ENCODE results near the gene CTDSP2. TPM values are rescaled to one million over a fixed set of nuclear protein-coding genes. Genes with fewer than 3 reads are reported as not detected.

CTDSP2 gene
- total RNA-seq, 4 donors from 2014 or later, result 66.0 to 116 (median 83.4) TPM

- peaks cover 0 to 37% of the 10 kb centered on the region in 2 donors for H3K36me3 ChIP-seq
- in situ Hi-C loops (cut with MboI; ENCODE audit: low sequenced_read_pairs in 4 of 4), result no loop called here
- H3K27me3 ChIP-seq, result no peaks in the 10 kb centered on the region
- H3K27ac ChIP-seq, result peak overlapping the region; percentile 40 to 70 (median 50)
- DNase-seq (no peak), ATAC-seq (peak in 1 of 2 donors; percentile 32)
- no peaks in the 10 kb centered on the region for H3K9me3 ChIP-seq
- intact Hi-C loops (cut with DNase I; ENCODE audit: low total_unique reads), result no loop called here
- no peak for TF ChIP-seq POLR2A (IDR thresholded peaks at IDR 0.05)
- TF ChIP-seq CTCF (IDR thresholded peaks at IDR 0.05 in 4 of 5, conservative IDR thresholded peaks at IDR 0.05 in 1 of 5), result no peak
- peaks cover 33 to 37% of the 10 kb centered on the region in 2 donors for H3K4me1 ChIP-seq
- H3K4me3 ChIP-seq, result no peak overlapping the region
Measured at GRCh38 chr12:57816001-57816854, 30.3 kb downstream of the CTDSP2 start.

- Histone ChIP-seq H3K4me3 (no peak overlapping the region), H3K4me1 (peaks cover 33 to 37% of the 10 kb centered on the region in 2 donors), H3K9me3 (no peaks in the 10 kb centered on the region), H3K27ac (peak overlapping the region; percentile 2 to 70 (median 46)), H3K36me3 (peaks cover 0 to 37% of the 10 kb centered on the region in 2 donors), H3K27me3 (no peaks in the 10 kb centered on the region)
- ATAC-seq (peak; percentile 11 to 32), DNase-seq (no peak)
- in situ Hi-C loops (cut with MboI; ENCODE audit: low sequenced_read_pairs in 4 of 4), result no loop called here
- TF ChIP-seq CTCF (IDR thresholded peaks at IDR 0.05 in 4 of 5, conservative IDR thresholded peaks at IDR 0.05 in 1 of 5) (no peak), POLR2A (IDR thresholded peaks at IDR 0.05) (no peak)
- intact Hi-C loops (cut with DNase I; ENCODE audit: low total_unique reads), result no loop called here
Measured at GRCh38 chr12:57815177-57816000, 31.1 kb downstream of the CTDSP2 start.

DNA sequence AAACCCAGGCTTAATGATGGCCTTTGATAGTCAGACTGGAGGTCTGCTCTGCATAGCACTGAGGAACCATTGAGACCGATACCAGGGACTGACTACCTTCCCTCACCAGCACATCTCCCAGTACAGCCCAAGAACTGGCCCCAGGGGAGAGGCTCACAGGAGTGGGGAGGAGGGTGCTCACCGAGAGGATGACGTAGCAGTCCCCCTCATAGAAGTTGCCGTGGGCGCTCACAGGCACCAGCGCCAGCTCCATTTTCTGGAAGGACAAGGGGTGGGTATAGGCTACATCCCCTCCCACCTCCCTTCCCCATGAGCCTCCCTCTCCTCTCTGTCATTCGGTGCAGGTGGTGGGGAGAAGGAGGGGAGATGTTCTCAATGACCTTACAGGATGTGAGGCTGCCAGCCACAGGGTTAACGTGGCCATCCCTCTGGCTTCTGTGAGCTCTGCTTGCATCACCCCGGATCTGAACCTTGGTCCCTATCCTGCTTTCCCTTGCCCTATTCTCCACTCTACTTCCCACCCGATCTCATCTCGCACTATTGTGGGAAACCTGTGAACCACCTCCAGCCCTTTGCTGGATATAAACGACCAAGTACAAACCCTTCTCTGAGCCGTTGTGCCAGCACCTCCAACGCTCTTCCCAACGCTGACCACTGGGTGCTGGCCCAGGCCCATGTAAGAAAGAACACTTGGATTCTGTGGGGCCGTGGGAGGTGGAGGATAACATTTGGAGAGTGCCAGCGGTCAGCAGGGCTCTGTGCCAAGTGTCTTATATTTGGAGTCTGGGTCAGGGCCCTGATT is 32.4 kb downstream of the CTDSP2 start:
- in situ Hi-C loops (cut with MboI; ENCODE audit: low sequenced_read_pairs in 4 of 4), result no loop called here
- H3K36me3 ChIP-seq, result peaks cover 0 to 44% of the 10 kb centered on the region in 2 donors
- no peaks in the 10 kb centered on the region for H3K9me3 ChIP-seq
- ATAC-seq (no peak), DNase-seq (no peak)
- peaks cover 33 to 37% of the 10 kb centered on the region in 2 donors for H3K4me1 ChIP-seq
- H3K27ac ChIP-seq, result peak overlapping the region in 3 of 4 donors; percentile 40 to 70 (median 53)
- H3K27me3 ChIP-seq, result no peaks in the 10 kb centered on the region
- intact Hi-C loops (cut with DNase I; ENCODE audit: low total_unique reads), result no loop called here
- H3K4me3 ChIP-seq, result no peak overlapping the region
- no peak for TF ChIP-seq CTCF (IDR thresholded peaks at IDR 0.05 in 4 of 5, conservative IDR thresholded peaks at IDR 0.05 in 1 of 5)
- TF ChIP-seq POLR2A (IDR thresholded peaks at IDR 0.05), result no peak

- no peak for ATAC-seq
- peak overlapping the region in 2 of 4 donors; percentile 40 to 53 for H3K27ac ChIP-seq
- no peak for DNase-seq
- intact Hi-C loops (cut with DNase I; ENCODE audit: low total_unique reads) (no loop called here), in situ Hi-C loops (cut with MboI; ENCODE audit: low sequenced_read_pairs in 4 of 4) (no loop called here)
- H3K4me3 ChIP-seq, result no peak overlapping the region
- no peaks in the 10 kb centered on the region for H3K27me3 ChIP-seq
- H3K36me3 ChIP-seq, result peaks cover 0 to 47% of the 10 kb centered on the region in 2 donors
- TF ChIP-seq CTCF (IDR thresholded peaks at IDR 0.05 in 4 of 5, conservative IDR thresholded peaks at IDR 0.05 in 1 of 5) (no peak), POLR2A (IDR thresholded peaks at IDR 0.05) (no peak)
- H3K4me1 ChIP-seq, result peaks cover 33 to 37% of the 10 kb centered on the region in 2 donors
- no peaks in the 10 kb centered on the region for H3K9me3 ChIP-seq
Measured at GRCh38 chr12:57813111-57813970, 33.2 kb downstream of the CTDSP2 start.
